NCI-H2107 (cell line): ENCODE data around the gene ELAVL3.
A peak's percentile ranks its signal among the peaks of the same experiment; 100 is the strongest.

Experiments
- DNase-seq: peaks from one replicate; lab custom pipeline; 2025; lab: John Stamatoyannopoulos, UW

The ELAVL3 gene

DNA sequence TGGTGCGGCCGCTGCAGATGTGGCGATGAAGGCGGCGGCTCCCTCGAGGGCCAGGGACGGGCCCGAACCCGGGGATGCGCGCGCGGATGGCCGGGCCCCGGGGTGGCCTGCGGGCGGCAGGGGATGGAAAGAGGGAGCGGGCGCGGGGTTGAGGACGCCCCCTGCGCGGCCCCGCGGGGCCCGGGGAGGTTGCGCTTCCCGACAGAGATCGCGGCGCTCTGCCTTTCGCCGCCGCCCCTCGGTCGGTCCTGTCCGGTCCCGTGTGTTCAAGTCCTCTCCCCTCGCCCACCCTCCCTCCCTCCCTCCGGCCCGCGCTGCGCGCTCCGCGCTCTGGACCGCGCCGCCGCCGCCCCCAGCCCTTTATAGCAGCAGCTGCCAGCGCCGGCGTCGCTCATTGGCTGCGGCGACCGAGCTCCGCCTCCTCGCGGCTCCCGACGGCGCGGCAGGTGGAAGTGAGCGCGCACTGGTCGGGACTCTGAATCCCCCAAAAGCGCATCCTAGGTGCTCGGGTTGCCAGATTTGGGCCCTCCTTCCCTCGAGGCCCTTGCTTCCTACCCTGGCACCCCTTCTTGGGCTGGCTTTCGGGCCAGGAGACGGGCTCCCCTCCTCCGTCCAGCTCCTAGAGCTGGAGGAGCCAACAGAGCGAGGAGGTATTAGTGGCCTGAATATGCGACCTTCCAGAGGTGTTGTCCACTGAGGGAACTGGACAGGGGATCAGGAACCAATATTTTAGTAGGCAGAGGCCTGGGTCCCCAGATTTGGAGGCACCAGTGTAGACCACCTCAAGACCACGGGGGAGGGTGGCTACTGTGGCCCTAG lies at the start of gene ELAVL3:
ELAVL3 (minus strand) TSS at position 332 of the 819 bp plus-strand sequence. CDS start 438 bp downstream, outside the sequence.
- DNase-seq, result peak; percentile 23

DNA sequence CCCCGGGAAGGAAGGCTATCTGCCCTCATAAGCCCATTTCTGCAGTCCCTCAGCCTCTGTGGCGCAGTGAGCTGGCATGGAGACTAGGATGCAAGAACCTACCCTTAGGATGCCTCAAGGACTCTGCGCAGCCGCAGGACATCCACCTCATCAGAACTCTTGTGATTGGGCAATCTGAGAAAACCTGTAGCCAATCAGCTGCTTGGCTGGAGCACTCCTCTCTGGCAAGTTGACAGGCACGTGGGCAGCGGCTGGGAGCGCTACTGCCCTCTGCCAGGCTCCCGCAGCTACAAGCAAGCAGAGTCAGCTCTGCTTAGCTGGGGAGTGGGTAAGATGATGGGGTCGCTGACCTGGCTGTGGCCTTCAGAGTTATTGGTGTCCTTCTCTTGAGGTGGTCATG lies 49.6 kb upstream of the ELAVL3 start:
- DNase-seq, result peak; percentile 52

DNA sequence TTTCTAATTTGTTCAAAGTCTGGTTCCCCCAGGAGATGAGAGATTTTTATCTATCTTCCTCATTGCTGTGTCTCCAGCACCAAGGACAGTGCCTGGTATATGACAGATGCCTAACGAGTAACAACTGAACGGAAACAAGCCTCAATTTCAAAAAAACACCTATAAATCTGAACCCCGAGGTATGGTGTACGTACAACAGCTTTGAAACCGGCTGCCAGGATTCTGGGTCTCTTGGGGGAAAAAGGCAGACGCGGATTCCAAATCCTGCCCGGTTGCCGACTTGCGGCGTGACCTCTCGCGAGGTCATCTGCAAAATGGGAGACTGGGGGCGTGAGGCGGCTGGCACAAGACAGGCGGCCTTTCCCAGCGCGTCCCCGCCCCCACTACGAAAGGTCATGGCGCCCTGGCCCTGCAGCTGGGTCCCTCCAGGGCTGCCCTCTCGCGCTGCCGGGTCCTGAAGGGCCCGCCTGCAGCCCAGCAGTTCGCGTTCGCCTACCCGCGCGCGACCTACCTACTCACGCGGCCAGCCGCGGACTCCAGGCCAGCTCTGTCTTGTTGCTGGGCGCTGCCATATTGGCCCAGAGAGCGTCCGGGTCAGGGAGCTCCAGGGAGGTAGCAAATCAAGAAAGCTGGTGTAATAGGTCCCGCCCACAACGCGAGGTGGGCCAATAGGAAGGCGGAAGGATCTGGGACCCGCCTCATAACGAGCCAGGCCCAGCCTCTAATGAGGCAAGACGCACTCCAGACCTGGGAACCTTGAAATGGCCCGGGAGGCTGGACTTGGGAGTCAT lies 47.9 kb upstream of the ELAVL3 start, which contains the start of gene ECSIT:
ECSIT (minus strand) TSS at position 584 of the 791 bp plus-strand sequence. CDS start 9,964 bp downstream, outside the sequence.
- peak; percentile 83 for DNase-seq

DNA sequence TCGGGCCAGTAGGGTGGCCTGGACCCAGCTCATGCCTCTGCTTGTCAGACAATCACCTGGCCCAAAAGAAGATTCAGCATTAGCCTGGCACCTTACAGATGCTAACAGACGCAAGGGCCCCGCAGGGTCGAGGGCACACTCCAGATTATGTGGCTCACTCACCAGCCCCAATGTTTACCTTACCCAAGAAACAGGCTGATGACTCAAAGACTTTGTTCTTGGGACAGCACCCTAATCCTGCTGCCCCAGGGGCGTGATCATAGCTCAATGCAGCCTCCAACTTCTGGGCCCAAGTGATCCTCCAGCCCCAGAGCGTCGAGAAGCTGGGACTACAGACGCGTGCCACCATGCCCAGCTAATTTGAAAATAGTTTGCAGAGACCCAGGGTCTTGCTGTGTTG lies 38.3 kb upstream of the ELAVL3 start:
- DNase-seq, result no peak

DNA sequence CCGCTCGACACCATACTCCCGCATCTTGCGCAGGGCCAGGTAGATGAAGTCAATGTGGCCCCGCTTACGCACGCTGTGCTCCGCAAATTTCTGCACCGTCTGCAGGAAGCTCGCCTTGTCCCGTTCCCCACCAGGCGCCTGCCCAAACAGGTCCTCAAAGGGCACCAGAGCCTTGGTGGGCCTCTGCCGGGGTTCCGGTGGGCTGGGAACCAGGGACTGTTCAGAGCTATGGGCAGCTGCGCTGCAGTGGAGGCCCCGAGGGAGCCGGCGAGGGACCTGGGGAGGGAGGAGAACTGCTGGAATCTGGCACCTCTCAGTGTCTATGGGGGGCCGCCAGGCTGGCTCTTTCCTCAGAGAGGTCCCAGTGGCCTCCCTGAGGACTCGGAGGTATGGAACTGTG lies 33.1 kb upstream of the ELAVL3 start:
- no peak for DNase-seq

DNA sequence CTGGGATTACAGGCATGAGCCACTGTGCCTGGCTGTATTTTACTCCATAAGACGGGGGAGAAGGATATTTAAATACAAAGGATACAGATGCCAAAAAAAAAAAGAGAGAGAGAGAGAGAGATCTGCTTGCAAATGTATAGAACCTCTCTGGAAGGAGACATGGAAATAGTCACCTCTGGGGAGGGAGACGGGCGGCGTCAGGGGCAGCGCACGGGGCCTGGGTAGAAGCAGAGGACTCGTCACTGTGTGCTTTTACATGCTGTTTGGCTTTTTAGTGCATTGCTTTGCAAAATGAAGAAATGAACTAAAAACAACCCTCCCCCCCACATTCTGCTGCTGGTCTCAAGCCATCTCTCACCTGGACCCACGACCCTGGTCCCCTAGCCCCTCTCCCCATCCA lies 29.6 kb upstream of the ELAVL3 start:
- no peak for DNase-seq

DNA sequence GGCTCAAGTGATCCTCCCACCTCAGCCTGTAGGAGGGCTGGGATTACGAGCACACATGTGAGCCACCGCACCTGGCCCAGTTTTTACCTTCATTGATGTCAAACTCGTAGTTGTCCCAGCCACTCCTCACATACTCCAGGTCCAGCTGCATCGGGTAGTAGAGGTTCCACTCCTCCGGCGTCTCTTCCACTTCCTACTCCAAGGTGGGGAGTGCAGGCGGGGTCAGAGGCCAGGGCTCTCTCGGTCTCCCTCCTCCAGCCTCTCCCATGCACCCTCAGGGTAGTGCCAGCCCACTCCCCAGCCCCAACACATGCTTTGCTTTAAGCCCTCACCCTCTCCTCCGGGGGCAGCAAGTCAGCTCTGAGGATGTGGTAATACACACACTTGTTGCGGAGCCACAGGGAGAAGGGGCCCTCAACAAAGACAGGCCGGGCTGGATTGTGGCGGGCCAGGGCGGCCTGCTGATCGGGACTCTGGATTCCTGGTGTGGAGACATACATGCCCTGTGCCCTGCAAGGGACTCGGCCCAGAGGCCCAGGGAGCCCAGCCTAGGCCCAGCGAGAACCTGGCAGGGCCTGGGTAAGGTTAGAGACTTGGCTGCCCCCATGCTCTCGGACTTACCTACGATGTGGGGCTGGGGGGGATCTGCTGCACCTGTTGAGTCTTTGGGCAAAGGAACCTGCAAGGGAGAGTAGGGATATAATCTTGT lies 26.7 kb upstream of the ELAVL3 start:
- no peak for DNase-seq

DNA sequence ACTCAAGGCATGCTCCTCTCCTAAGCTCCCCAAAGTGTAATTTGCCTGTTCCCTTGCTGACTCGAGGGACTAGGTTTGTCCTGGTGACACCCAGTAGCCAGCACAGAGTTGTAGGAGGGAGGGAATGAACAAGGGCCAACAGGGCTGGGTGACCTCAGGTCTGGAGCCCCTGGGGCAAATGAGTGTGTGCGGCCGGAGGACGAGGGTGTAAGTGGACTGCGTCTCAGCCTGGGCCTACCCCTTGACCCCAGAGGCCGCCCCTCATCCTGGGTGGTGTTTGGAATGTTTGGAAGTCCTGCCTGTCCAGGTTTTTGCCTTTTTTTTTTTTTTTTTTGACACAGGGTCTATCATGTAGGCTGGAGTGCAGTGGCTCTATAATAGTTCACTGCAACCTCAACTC lies 26.1 kb upstream of the ELAVL3 start:
- no peak for DNase-seq

DNA sequence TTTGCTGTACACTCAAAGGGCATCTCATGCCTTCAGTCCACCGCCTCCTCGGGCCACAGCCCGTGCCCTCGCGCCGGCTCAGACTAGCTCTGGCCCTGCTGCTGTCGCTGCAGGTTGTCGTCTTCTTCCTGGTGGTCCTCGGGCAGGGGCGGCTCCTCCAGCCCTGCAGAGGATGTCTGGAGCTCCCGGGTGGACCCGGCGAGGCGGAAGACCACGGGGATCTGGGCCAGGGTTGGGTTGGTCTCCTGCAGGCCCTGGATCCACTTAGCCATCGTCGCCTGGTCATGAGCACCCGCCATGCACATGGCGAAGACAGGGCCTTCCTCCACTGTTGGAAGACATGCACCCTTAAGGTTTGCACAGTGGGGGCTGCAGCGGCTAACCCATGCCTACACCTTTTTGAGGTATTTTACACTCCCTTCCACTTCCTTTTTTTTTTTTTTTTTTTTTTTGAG lies 25.3 kb upstream of the ELAVL3 start:
- no peak for DNase-seq

DNA sequence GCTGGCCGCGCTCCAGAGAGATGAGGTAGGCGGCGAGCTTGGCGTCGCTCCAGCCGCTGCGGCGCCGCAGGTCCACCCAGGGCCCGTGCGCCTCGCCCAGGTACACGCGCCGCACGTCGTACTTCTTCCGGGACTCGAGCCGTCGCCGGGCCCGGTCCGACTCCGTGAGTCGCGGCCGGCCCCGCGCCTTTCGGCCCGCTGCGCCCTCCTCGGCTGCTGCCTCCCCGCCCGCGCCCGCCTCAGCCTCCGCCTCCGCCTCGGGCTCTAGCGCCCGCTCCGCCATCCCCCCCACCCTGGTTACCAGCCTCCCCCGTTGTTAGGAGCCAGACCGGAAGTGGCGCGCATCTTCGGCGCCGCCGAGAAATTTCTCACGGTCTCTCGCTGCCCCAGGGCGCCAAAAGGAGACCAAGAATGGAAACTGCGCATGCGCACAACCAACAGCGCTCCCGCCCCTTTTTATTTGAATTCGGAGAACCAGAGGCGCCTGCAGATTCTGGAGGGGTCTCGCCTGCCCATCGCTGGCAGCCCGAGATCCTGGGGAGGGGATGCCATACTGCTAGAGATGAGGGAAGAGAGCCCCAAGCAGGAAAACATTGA lies 24.8 kb upstream of the ELAVL3 start, which contains the start of gene ZNF653:
ZNF653 (minus strand) TSS at position 336 of the 597 bp plus-strand sequence; CDS start at position 283, 53 bp downstream.
- peak; percentile 92 for DNase-seq

DNA sequence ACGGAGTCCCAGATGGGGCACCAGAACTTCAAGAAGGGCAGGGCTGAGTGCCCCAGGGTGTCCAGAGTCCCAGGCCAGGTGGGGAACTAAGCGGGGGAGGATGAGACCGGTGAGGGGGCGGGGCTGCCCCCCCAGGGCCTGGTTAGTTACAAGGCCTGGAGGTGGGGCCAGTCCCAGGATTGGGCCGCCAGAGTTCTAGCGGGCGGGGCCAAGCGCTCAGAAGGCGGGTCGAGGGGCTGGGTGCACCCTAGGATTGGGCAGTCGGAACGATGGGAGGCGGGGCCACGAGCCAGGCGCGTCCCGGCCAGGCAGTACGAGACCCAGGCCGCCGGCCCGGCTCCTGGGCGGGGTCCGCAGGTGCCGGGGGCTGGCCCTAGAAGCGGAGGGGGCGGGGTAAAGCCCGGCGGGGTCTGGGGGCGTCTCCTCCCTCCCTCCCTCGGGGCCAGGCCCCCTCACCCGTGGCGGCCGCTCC lies 24.2 kb upstream of the ELAVL3 start:
- DNase-seq, result peak; percentile 83

DNA sequence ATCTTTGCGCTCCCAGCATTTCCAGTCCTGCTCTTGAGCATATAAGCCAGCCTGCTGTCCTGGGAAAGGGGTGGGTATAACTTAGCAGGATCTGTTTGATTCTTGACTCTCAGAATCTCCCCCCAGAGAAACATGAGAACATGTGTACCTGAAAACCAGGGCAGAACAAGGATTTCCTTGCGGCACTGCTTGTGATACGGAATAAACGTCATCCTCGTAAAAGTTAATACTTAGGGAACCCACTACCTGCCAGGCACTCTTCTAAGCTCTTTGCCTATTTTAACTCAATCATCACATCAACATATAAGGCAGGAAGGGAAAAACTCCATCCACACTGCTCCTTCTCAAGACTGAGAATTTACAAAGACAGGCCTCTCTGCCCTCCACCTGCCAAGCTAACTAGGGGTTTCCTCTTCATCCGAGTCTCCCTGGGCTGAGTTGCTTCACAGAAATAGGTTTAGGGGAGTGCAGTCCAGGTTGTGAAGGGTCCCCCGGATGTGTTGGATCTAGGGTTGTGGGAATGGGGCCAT lies 23.7 kb upstream of the ELAVL3 start:
- no peak for DNase-seq

DNA sequence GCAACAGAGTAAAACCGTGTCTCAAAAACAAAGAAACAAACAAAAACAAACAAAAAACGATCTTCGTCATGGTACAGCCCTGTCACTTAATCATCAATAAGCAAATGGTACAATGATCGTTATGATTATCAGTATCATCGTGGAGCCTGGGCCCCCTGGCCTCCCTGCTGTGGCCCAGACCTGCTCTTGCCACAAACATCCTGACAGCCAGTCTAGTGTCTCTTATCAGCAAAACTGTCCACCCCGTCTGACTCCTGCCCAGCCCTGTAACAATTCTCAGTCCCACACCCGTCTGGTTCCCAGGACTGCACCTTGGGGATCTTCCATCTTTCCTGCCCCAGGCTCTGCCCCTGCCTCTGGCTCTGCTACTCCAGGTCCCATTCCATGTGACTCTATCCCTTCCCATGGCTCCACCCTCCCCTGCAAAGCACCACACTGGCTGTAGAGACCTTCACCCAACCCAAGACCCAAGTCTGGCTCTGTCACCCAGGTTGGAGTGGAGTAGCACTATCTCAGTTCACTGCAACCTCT lies 19.1 kb upstream of the ELAVL3 start:
- DNase-seq, result no peak

DNA sequence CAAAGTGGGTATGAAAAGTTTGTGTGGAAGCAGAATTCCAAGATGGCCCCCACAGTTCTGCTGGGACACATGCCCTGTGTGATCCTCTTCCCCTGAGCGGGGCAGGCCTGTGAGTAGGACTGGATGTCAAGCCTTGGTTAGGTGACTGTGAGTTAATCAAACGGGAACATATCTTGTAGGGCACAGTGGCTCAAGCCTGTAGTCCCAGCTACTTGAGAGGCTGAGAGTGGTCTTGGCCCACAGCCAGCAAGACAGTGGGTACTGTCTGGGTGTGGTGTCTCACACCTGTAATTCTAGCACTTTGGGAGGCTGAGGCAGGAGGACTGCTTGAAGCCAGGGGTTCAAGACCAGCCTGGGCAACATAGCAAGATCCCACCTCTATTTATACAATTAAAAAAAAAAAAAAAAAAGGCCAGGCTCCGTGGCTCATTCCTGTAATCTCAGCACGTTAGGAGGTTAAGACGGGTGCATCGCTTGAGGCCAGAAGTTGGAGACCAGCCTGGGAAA lies 18.4 kb upstream of the ELAVL3 start:
- DNase-seq, result no peak

DNA sequence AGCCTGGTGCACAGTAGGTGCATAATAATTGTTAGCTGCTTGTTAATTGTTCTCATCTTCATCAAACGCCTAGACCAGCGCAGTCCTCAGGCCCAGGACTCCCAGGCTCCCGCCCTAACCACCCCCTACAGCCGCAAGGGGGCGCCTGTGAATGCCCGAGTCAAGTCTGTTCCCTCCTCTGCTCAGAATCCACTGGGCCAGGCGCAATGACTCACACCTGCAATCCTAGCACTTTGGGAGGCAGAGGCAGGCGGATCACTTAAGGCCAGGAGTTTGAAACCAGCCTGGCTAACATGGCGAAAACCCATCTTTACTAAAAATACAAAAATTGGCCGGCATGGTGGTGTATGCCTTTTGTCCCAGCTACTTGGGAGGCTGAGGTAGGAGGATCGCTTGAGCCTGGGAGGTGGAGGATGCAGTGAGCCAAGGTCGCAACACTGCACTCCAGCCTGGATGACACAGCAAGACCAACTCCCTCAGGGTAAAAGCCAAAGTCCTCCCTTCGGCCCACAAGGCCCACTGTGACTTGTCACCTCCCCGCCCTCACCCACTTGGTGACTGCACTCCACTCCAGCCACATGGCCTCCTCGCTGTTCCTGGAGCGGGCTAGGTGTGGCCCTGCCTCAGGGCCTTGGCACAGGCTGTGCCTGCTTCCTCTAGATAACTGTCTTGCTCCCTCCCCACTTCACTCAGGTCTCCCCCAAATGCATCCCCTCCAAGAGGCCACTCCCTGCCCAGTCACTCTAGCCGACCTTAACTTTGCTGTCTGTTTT lies 15.7 kb upstream of the ELAVL3 start:
- DNase-seq, result peak; percentile 17

DNA sequence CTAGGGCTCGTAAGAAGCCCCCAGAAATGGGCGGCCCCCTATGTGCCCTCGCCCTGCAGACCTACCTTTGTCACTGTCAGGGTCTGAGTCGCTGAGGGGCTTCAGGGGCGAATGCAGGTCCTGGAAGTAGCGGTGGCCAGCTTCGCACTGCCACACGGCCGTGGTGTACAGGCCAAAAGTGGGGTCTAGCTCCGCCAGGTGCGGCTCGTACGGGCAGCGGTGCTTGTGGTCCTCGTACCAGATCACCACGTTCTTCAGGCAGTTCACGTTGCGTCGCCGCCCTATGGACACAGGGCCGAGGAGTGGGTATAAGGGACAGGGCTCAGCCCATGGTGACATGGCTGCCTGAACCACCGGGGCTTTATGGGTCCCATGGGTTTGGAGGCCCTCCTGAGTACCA lies 15.0 kb upstream of the ELAVL3 start:
- no peak for DNase-seq

DNA sequence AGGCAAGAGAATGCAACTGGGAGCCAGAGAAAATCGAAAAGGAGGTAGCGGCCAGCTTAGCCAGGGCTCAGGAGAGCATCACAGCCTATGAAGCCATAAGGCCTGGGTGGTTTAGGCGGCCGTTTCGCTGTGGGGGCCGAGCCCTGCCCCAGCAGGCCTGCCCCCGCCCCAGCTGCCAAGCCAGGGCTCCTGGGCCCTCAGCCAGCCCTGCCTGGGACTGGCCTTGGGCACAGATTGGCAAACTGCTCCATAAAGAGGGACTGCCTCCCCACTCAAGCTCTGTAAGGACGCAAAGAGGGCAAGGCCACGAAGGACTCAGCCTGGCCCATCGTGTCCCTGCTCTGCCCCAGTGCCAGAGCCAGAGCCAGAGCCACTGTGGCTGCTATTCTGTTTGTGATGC lies 14.6 kb upstream of the ELAVL3 start:
- DNase-seq, result no peak

DNA sequence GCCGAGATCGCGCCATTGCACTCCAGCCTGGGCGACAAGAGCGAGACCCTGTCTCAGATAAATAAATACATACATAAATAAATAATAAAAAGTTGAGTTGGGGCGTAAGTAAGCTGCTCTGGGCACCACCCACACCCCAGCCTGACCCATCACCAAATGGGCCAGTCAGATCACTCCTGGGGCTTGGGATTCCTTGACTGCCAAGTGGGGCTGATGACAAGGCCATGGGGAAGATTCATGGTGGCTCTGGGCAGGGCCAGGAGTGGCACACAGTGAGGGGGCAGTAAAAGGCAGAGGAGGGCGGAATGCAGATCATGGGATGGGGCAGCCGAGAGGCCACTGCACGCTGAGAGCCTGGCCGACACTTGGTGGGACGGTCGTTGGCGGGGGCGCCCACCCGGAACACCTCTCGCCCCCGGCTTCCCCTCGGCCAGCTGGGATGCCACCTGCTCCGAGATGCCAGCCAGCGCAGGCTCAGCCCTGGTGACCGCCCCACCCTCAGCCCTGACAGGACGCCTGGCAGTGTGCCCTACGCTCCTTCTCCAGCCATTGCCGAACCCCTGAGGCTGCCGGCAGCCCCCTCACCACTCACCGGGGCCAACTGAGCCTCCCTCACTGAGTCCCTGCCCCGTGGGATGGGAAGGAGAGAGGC lies 13.9 kb upstream of the ELAVL3 start:
- DNase-seq, result no peak

DNA sequence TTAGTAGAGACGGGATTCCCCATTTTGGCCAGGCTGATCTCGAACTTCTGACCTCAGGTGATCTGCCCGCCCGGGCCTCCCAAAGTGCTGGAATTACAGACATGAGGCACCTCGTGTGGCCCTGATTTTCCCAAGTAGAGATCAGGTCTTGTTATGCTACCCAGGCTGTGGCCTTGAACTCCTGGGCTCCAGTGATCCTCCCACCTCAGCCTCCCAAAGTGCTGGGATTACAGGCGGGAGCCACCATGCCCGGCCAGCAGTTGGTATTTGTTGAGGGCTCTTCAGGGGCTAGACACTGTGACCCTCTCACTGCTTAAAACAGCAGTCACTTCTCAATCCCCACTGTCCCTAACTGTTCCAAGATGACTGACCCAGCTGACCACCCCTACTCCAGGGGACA lies 8.5 kb upstream of the ELAVL3 start:
- DNase-seq, result no peak
